HepG2 (cell line): ENCODE results near the gene ASCC2.

Experiments used
- EED ChIP-seq: sonication (generic); formaldehyde crosslinking; IDR thresholded peaks from 2 replicates; pipeline ENCODE4 v1.5.0; 2020; ENCODE audit warnings: mild to moderate bottlenecking, missing genetic modification reagents
- MZF1 ChIP-seq: sonication (generic); formaldehyde crosslinking; IDR thresholded peaks from 2 replicates; pipeline ENCODE4 v1.8.1; 2023; ENCODE audit warnings: mild to moderate bottlenecking, missing genetic modification reagents, borderline replicate concordance
- SIX1 ChIP-seq: sonication (generic); formaldehyde crosslinking; IDR thresholded peaks from 2 replicates; pipeline ENCODE4 v1.4.0; 2020; ENCODE audit warnings: missing genetic modification reagents, borderline replicate concordance
- SPEN ChIP-seq: sonication (generic); formaldehyde crosslinking; IDR thresholded peaks from 2 replicates; pipeline ENCODE4 v1.5.1; 2020; ENCODE audit warnings: low read depth, mild to moderate bottlenecking, missing genetic modification reagents
- ZNF766 ChIP-seq: sonication (generic); formaldehyde crosslinking; IDR thresholded peaks from 2 replicates; pipeline ENCODE4 v1.5.0; 2020; ENCODE audit warnings: missing genetic modification reagents, borderline replicate concordance
- ZNF777 ChIP-seq: sonication (generic); formaldehyde crosslinking; IDR thresholded peaks from 2 replicates; pipeline ENCODE4 v1.4.0; 2020; ENCODE audit warnings: missing genetic modification reagents
- TF ChIP-seq, protein P1 (sequence below): sonication (generic); formaldehyde crosslinking; IDR thresholded peaks from 2 replicates; pipeline ENCODE4 v1.4.0; 2020; ENCODE audit warnings: missing genetic modification reagents, mild to moderate bottlenecking, borderline replicate concordance
- TF ChIP-seq, protein P2 (sequence below): sonication (generic); formaldehyde crosslinking; IDR thresholded peaks from 2 replicates; pipeline ENCODE4 v1.4.0; 2020; ENCODE audit warnings: missing genetic modification reagents
- TF ChIP-seq, protein P3 (sequence below): sonication (generic); formaldehyde crosslinking; IDR thresholded peaks from 2 replicates; pipeline ENCODE4 v1.8.1; 2022; ENCODE audit warnings: low read depth, mild to moderate bottlenecking, missing genetic modification reagents
- TF ChIP-seq, protein P4 (sequence below): sonication (generic); formaldehyde crosslinking; IDR thresholded peaks from 2 replicates; pipeline ENCODE4 v1.5.0; 2020; ENCODE audit warnings: mild to moderate bottlenecking, missing genetic modification reagents, moderate library complexity
- TF ChIP-seq, protein P5 (sequence below): sonication (generic); formaldehyde crosslinking; IDR thresholded peaks from 2 replicates; pipeline ENCODE4 v1.5.1; 2020; ENCODE audit warnings: missing genetic modification reagents, mild to moderate bottlenecking, borderline replicate concordance
- TF ChIP-seq, protein P6 (sequence below), 2 experiments: sonication (generic) in 1 of 2; formaldehyde crosslinking in 1 of 2; IDR thresholded peaks; 2 replicates each; pipeline versions ENCODE4 v1.4.0 to v1.6.1; 2018 to 2020; ENCODE audit warnings: missing genetic modification reagents in 2 of 2, borderline replicate concordance in 1 of 2, low read depth in 1 of 2, mild to moderate bottlenecking in 1 of 2, missing biosample characterization in 1 of 2

DNA sequence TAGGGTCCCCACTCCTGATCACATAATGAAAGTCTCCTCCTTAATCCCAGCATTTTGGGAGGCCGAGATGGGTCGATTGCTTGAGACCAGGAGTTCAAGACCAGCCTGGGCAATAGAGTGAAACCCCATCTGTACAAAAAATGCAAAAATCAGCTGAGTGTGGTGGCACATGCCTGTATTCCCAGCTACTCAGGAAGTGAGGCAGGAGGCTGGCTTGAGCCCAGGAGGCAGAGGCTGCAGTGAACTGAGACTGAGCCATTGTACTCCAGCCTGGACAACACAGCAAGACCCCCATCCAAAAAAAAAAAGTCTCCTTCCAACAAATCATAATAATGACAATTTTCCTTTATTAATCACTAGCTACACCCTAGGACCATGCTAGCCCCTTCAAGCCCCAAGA is 86.4 kb downstream of the ASCC2 start:
- TF ChIP-seq SPEN: no peak
- TF ChIP-seq, protein P1, sequence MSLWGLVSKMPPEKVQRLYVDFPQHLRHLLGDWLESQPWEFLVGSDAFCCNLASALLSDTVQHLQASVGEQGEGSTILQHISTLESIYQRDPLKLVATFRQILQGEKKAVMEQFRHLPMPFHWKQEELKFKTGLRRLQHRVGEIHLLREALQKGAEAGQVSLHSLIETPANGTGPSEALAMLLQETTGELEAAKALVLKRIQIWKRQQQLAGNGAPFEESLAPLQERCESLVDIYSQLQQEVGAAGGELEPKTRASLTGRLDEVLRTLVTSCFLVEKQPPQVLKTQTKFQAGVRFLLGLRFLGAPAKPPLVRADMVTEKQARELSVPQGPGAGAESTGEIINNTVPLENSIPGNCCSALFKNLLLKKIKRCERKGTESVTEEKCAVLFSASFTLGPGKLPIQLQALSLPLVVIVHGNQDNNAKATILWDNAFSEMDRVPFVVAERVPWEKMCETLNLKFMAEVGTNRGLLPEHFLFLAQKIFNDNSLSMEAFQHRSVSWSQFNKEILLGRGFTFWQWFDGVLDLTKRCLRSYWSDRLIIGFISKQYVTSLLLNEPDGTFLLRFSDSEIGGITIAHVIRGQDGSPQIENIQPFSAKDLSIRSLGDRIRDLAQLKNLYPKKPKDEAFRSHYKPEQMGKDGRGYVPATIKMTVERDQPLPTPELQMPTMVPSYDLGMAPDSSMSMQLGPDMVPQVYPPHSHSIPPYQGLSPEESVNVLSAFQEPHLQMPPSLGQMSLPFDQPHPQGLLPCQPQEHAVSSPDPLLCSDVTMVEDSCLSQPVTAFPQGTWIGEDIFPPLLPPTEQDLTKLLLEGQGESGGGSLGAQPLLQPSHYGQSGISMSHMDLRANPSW (CRISPR knock-in tag): no peak
- TF ChIP-seq EED (CRISPR knock-in tag): no peak
- TF ChIP-seq SIX1 (CRISPR knock-in tag): no peak
- TF ChIP-seq, protein P2, sequence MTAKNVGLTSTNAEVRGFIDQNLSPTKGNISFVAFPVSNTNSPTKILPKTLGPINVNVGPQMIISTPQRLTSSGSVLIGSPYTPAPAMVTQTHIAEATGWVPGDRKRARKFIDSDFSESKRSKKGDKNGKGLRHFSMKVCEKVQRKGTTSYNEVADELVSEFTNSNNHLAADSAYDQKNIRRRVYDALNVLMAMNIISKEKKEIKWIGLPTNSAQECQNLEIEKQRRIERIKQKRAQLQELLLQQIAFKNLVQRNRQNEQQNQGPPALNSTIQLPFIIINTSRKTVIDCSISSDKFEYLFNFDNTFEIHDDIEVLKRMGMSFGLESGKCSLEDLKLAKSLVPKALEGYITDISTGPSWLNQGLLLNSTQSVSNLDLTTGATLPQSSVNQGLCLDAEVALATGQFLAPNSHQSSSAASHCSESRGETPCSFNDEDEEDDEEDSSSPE: no peak
- TF ChIP-seq, protein P3, sequence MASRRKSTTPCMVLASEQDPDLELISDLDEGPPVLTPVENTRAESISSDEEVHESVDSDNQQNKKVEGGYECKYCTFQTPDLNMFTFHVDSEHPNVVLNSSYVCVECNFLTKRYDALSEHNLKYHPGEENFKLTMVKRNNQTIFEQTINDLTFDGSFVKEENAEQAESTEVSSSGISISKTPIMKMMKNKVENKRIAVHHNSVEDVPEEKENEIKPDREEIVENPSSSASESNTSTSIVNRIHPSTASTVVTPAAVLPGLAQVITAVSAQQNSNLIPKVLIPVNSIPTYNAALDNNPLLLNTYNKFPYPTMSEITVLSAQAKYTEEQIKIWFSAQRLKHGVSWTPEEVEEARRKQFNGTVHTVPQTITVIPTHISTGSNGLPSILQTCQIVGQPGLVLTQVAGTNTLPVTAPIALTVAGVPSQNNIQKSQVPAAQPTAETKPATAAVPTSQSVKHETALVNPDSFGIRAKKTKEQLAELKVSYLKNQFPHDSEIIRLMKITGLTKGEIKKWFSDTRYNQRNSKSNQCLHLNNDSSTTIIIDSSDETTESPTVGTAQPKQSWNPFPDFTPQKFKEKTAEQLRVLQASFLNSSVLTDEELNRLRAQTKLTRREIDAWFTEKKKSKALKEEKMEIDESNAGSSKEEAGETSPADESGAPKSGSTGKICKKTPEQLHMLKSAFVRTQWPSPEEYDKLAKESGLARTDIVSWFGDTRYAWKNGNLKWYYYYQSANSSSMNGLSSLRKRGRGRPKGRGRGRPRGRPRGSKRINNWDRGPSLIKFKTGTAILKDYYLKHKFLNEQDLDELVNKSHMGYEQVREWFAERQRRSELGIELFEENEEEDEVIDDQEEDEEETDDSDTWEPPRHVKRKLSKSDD (CRISPR knock-in tag): no peak
- TF ChIP-seq MZF1 (CRISPR knock-in tag): no peak
- TF ChIP-seq, protein P4, sequence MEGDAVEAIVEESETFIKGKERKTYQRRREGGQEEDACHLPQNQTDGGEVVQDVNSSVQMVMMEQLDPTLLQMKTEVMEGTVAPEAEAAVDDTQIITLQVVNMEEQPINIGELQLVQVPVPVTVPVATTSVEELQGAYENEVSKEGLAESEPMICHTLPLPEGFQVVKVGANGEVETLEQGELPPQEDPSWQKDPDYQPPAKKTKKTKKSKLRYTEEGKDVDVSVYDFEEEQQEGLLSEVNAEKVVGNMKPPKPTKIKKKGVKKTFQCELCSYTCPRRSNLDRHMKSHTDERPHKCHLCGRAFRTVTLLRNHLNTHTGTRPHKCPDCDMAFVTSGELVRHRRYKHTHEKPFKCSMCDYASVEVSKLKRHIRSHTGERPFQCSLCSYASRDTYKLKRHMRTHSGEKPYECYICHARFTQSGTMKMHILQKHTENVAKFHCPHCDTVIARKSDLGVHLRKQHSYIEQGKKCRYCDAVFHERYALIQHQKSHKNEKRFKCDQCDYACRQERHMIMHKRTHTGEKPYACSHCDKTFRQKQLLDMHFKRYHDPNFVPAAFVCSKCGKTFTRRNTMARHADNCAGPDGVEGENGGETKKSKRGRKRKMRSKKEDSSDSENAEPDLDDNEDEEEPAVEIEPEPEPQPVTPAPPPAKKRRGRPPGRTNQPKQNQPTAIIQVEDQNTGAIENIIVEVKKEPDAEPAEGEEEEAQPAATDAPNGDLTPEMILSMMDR: no peak
- no peak for TF ChIP-seq ZNF766 (CRISPR knock-in tag)
- TF ChIP-seq, protein P5, sequence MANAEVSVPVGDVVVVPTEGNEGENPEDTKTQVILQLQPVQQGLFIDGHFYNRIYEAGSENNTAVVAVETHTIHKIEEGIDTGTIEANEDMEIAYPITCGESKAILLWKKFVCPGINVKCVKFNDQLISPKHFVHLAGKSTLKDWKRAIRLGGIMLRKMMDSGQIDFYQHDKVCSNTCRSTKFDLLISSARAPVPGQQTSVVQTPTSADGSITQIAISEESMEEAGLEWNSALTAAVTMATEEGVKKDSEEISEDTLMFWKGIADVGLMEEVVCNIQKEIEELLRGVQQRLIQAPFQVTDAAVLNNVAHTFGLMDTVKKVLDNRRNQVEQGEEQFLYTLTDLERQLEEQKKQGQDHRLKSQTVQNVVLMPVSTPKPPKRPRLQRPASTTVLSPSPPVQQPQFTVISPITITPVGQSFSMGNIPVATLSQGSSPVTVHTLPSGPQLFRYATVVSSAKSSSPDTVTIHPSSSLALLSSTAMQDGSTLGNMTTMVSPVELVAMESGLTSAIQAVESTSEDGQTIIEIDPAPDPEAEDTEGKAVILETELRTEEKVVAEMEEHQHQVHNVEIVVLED (CRISPR knock-in tag): no peak
- TF ChIP-seq, protein P6, sequence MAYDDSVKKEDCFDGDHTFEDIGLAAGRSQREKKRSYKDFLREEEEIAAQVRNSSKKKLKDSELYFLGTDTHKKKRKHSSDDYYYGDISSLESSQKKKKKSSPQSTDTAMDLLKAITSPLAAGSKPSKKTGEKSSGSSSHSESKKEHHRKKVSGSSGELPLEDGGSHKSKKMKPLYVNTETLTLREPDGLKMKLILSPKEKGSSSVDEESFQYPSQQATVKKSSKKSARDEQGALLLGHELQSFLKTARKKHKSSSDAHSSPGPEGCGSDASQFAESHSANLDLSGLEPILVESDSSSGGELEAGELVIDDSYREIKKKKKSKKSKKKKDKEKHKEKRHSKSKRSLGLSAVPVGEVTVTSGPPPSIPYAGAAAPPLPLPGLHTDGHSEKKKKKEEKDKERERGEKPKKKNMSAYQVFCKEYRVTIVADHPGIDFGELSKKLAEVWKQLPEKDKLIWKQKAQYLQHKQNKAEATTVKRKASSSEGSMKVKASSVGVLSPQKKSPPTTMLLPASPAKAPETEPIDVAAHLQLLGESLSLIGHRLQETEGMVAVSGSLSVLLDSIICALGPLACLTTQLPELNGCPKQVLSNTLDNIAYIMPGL (CRISPR knock-in tag; IDR thresholded peaks at IDR 0.05; ENCODE audit: borderline replicate concordance in 1 of 2, low read depth in 1 of 2): no peak
- no peak for TF ChIP-seq ZNF777 (CRISPR knock-in tag)
